Measurements from ENCODE around the gene TSHZ1.

The TSHZ1 gene

DNA sequence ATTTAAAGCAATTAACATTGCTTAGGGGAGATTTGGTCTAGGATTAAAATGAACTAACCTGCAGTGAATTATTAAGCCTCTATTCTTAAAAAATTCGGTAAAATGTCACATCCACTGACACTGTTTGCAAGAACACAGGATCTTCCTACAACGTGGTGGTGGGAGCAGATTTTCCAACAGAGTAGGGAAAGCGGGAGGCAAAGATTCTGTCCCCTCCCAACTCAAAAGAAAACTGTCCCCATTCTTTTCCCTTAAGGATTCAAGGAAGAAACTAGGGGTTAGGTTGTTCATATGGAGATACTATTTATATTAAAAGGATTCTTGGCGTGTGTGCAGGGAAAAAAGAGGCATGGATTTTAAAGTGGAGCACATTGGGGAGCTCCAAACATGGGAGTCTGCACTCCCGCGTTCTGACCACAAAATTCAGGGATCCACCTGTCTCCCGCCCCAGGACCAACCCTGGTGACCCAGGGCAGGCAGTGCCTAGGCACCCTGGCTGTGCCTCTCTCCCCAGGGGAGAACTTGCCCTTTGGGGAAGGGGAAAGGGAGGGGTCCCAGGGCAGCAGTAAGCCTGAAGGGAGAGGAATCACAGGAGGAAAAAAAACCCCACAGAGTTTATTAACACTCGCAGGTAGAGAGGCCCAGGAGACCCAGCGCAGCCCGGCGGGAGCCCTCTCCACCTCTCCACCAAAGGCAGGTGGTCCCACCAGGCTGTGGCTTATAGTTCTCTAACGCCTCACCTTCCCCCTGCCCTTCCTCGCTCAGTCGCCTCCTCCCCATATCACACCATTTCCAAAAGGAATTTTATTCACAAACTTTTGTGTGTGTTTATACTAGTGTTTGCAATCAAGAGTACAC is 3.9 kb upstream of the TSHZ1 start:
- DNase-seq (ENCODE audit: extremely low read depth in 1 of 2, low read depth in 1 of 2), result no peak

- DNase-seq (ENCODE audit: extremely low read depth in 1 of 2, low read depth in 1 of 2), result no peak
These were observed 3.1 kb upstream of the TSHZ1 start for GRCh38 chr18:75207310-75208154.

- no peak for DNase-seq (ENCODE audit: extremely low read depth in 1 of 2, low read depth in 1 of 2)
These were observed 2.3 kb upstream of the TSHZ1 start for GRCh38 chr18:75208155-75208835.

DNA sequence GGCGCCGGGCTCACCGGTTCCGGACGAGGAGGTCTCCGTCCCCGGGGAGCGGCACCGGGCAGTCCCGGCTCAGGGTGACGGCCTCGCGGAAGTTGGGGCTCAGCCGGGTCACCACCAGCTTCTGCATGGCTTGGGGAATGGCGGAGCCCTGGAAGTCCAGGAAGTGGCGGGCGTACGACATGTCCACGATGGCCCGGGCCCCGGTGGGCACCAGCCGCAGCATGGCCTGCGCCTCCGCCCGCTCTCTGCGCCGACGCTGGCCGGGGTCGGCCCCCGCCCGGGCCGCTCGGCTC is 1.8 kb upstream of the TSHZ1 start:
- DNase-seq (ENCODE audit: extremely low read depth in 1 of 2, low read depth in 1 of 2), result no peak

DNA sequence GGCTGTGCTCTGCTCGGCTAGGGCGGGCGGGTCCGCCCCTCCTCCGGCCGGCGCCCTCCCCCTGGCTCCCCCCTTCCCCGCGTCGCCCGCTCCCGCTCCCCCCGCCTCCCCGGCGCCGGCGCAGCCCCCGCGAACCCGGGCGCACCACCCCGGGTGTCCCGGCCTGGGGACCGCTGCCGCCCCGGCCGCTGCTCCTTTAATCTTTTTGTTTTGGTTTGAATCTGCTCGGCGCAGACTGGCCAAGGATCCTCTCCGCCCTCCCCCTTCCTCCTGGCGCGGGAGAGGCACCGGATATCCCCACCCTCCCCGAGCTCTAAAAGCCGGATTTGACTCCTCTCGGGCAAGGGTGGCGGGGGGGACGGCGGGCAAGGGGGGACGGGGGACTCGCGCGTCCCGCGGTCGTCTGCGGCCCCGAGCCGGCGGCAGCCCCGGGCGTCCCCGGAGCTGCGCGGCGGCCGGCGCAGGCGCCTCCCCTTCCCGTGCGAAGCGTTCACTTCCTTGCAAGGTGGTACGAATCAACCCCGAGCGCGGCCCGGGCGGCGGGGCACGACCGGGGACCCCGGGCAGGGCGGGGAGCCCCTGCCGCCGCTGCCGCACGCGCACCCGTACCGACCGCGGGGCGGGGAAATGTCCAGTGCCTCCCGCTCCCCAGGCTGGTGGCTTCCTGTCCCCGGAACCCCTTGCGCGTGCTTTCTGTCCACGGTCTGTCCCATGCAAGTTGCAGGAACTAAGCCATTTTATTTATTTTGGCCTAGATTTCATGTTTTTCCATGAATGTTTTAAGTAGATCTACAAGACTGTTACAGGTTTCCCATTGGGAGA is 1.3 kb upstream of the TSHZ1 start, which contains the start of gene PTGR3:
TSS of gene PTGR3 (minus strand) at position 11 of the 822 bp plus-strand sequence. CDS start 81 bp downstream, outside the sequence.
- DNase-seq (ENCODE audit: extremely low read depth in 1 of 2, low read depth in 1 of 2), result peak; percentile 62 to 73

GRCh38 chr18:75209951-75210258 is 692 bp upstream of the TSHZ1 start:
- no peak for DNase-seq (ENCODE audit: extremely low read depth in 1 of 2, low read depth in 1 of 2)

GRCh38 chr18:75211002-75211621 is 515 bp downstream of the TSHZ1 start:
- DNase-seq (ENCODE audit: extremely low read depth in 1 of 2, low read depth in 1 of 2), result no peak

GRCh38 chr18:75211626-75211952 is 992 bp downstream of the TSHZ1 start:
- DNase-seq (ENCODE audit: extremely low read depth in 1 of 2, low read depth in 1 of 2), result no peak

GRCh38 chr18:75211953-75212750 is 1.6 kb downstream of the TSHZ1 start:
- no peak for DNase-seq (ENCODE audit: extremely low read depth in 1 of 2, low read depth in 1 of 2)

- no peak for DNase-seq (ENCODE audit: extremely low read depth in 1 of 2, low read depth in 1 of 2)
These were observed 2.1 kb downstream of the TSHZ1 start for GRCh38 chr18:75212751-75213090.

GRCh38 chr18:75213611-75214331 is 3.2 kb downstream of the TSHZ1 start:
- DNase-seq (ENCODE audit: extremely low read depth in 1 of 2, low read depth in 1 of 2), result no peak

- no peak for DNase-seq (ENCODE audit: extremely low read depth in 1 of 2, low read depth in 1 of 2)
These were observed 3.7 kb downstream of the TSHZ1 start for GRCh38 chr18:75214332-75214690.

- DNase-seq (ENCODE audit: extremely low read depth in 1 of 2, low read depth in 1 of 2), result no peak
These were observed 4.3 kb downstream of the TSHZ1 start for GRCh38 chr18:75214766-75215510.

GRCh38 chr18:75215663-75216062 is 5.1 kb downstream of the TSHZ1 start:
- DNase-seq (ENCODE audit: extremely low read depth in 1 of 2, low read depth in 1 of 2), result no peak

DNA sequence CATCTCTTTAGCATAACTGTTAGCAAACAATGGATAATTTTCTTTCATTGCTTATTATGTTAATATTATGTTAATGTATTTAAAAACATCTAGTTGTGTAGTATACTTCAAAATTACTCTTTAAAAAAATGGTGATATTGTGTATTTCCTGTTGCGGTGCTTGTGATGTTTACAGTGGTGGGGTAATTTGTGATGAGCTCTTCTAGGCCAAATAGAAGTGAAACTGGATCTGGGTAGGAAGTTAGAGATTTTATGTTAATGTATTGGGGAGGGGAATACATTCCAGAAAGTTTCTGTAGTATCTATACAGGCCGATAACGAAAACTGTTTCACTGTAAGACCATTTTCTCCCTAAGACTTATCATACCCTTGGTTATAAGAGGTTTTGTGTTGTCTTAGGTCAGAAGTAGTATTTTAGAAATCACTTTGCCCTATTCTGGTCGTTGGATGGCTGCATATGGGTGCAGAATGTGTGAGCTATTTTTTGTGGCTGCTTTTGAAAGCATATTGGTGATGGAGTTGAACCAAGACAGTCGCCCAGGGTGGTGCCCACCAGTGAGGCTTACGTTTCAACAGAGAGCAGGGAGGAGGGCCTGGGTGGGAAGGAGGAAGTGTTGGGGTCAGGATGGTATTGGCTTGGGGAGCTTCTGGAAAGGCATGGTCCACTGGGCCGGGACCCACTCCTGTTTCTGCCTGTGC is 5.8 kb downstream of the TSHZ1 start:
- no peak for DNase-seq (ENCODE audit: extremely low read depth in 1 of 2, low read depth in 1 of 2)

DNA sequence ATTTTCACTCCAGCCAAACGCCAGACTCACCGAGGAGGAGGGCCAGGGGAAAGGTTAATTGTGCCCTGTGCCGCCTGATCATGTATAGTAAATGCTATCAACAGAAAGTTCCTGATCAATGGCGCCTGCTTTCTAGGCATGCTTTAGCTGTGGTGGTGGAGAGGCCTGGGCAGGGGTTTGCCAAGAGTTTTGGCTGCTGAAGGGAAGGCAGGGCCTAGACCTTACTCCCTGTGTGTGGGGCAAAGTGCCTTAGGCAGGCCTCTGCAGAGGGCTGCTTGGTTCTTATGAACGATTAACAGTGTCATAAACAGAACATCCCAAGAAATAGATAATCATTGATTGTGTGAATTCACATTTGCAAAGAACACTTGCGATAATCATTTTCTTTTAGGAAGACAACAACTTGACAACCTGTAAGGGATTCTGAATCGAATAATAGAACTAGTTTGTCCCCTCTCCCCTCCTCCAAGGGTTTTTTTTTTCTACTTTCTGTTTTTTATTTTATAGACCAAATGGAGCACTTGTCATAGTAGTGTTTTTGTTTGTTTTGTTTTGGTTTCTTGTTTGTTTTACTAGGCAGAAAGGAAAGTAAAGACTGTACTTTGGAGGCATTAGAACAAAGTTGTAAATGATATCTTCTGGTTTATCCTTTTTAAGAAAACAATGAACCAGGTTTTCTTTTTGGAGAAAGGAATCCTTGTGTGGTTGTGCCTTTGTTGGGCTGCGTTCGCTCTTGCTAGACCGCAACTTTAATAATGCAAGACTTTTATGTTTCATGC is 6.5 kb downstream of the TSHZ1 start:
- no peak for DNase-seq (ENCODE audit: extremely low read depth in 1 of 2, low read depth in 1 of 2)
